ENCODE measurements around the gene PAPLN.

Gene PAPLN

DNA sequence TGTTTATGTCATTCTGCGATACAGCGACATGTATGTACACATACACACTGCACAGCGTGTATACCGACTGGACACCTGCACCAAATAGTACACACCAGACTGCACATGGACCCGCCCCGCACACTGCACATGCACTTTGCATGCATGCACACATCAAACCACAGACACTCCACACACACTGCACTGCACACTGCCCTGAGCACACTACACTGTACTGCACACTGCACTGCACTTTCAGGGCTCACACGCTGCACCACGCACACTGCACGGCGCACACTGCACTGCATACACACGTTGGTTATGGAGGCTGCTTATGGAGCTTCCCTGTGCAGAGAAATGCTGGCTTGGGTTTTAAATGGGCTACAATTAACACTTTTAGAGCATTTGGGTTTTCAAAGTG is 1.6 kb downstream of the PAPLN start:
- TF ChIP-seq, protein P1, sequence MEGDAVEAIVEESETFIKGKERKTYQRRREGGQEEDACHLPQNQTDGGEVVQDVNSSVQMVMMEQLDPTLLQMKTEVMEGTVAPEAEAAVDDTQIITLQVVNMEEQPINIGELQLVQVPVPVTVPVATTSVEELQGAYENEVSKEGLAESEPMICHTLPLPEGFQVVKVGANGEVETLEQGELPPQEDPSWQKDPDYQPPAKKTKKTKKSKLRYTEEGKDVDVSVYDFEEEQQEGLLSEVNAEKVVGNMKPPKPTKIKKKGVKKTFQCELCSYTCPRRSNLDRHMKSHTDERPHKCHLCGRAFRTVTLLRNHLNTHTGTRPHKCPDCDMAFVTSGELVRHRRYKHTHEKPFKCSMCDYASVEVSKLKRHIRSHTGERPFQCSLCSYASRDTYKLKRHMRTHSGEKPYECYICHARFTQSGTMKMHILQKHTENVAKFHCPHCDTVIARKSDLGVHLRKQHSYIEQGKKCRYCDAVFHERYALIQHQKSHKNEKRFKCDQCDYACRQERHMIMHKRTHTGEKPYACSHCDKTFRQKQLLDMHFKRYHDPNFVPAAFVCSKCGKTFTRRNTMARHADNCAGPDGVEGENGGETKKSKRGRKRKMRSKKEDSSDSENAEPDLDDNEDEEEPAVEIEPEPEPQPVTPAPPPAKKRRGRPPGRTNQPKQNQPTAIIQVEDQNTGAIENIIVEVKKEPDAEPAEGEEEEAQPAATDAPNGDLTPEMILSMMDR (IDR thresholded peaks at IDR 0.05; ENCODE audit: extremely low read depth, insufficient read depth, missing control alignments), result no peak
- in situ Hi-C loops (cut with MboI; ENCODE audit: low pct_unique_long_range_greater_than_20kb, low sequenced_read_pairs, unreplicated experiment), result no loop called here
- peak; percentile 28 for DNase-seq (ENCODE audit: low spot score)

DNA sequence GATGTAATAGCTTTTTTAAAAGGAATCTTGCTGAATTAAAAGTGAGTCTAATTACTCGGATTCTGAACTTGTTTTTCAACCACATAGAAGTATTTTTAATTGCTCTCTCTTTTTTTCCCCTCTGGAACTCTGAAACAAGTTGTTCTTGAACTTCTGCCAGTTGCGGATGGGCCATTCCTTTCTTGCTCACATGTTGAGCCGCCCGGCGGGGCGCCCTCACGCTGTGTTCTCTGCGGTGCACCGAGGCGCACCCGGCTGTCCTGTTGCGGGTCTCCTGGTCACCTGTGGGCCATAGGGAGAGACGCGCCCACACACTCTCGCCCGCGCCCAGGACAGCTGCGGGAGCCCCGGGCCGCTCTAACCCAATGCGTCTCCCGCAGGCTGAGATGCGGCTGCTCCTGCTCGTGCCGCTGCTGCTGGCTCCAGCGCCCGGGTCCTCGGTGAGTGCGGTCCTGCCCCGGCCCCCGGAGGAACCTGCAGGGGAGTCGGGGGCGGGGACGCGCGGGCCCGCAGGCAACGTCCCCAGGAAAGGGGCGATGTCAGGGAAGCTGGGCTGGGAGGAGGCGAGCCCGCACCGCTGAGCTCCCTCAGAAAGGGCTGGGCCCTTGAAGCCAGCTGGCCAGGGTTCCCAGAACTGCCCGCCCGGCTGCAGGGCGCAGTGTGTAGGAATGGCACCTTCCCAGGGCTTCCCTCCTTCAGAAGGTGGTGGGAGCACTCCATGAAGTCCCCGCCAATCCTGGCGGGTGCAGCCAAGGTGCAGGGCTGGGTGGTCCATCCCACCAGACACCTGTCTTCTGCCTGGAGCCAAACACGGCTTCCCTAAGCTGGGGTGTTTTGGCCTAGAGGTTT is 2.3 kb downstream of the PAPLN start:
- TF ChIP-seq, protein P1 (IDR thresholded peaks at IDR 0.05; ENCODE audit: extremely low read depth, insufficient read depth, missing control alignments), result no peak
- peak; percentile 25 for DNase-seq (ENCODE audit: low spot score)
- in situ Hi-C loops (cut with MboI; ENCODE audit: low pct_unique_long_range_greater_than_20kb, low sequenced_read_pairs, unreplicated experiment), result no loop called here

DNA sequence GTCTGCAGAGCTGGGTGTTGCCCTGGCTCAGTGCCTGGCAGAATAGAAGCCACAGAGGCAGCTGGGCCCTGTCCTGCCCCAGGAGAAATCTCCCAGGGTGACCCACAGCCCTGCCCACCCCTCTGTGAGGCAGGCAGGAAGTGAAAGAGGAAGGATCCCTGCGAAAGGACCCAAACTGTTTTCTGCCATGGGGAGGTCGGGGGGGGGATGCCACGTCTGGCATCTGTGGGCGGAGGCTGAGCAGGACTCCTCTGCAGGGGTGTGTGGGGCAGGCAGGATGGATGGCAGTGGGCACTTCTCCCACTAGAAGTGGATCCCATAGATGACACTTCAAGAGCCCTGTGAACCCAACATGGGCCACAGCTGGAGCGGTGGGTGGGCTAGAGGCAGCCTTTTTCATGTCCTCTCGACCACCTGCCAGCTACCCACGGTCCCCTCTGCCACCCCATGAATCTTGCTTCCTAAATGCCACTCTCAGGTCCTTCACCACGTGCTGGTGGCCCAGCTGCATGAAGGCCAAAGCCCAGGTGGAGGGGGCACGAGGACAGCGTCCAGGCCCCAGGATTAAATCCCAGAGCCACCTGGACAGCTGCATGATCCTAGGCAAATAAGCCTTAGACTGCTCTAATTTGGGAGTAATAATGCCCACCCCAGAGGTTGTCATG is 3.6 kb downstream of the PAPLN start:
- in situ Hi-C loops (cut with MboI; ENCODE audit: low pct_unique_long_range_greater_than_20kb, low sequenced_read_pairs, unreplicated experiment), result no loop called here
- DNase-seq (ENCODE audit: low spot score), result no peak
- TF ChIP-seq, protein P1 (IDR thresholded peaks at IDR 0.05; ENCODE audit: extremely low read depth, insufficient read depth, missing control alignments), result no peak

DNA sequence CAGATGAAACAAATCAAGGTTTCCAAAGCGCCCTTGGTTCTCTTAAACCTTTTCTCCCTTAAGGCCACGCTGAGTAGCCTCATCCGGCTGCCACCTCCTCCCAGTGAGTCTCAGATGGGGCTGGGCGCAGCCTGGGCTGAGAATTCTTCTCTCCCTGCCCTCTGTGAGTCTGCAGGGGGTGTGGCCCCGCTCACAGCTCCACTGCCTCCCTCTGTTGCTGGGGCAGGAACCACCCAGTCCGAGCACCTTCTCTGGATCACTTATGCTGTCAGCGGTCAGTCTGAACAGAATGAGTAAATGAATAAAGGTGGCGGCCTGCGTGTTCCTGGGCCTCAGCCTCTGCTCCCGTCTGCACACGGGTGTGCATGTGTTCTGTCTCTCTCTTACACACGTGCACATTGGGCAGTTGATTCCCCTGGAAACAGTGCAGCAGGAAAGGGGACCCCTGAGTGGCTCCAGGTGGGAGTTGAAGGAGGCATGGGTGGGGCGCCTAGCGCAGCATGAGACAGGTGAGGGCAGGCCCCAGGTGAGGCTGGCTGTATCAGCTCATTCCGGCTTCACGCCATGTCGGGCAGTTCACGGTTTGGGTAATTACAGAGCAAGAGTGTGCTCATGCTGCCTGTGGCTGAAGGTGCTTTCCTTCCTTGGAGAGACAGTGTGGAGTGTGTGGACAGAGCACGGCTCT is 4.3 kb downstream of the PAPLN start:
- DNase-seq (ENCODE audit: low spot score), result no peak
- TF ChIP-seq, protein P1 (IDR thresholded peaks at IDR 0.05; ENCODE audit: extremely low read depth, insufficient read depth, missing control alignments), result no peak
- in situ Hi-C loops (cut with MboI; ENCODE audit: low pct_unique_long_range_greater_than_20kb, low sequenced_read_pairs, unreplicated experiment), result no loop called here

DNA sequence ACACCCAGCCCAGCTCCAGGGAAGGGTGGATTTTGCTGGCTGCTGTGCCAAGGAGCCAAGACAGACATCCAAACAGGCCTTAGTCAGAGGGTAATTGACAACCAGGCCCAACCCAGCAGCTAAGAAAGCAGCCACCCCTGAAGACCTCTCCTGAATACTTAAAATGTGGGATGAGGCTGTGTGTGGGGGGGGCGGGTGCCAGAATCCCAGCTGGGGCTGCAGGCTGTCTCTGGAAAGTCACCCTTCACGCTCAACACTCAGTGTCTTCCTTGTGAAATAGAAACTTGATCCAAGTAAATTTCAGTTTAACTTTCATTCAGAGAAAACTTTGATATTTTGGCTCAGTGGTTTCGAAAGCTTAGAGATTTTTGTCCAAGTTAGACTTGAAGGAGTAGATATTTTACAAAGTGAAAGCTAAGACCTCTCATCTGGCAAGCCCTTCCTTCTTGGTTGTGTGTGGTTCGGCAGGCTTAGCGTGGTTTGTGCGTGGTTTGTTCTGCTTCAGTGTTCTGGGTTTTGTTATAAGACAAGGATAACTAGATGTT is 5.1 kb downstream of the PAPLN start:
- no peak for DNase-seq (ENCODE audit: low spot score)
- in situ Hi-C loops (cut with MboI; ENCODE audit: low pct_unique_long_range_greater_than_20kb, low sequenced_read_pairs, unreplicated experiment), result no loop called here
- TF ChIP-seq, protein P1 (IDR thresholded peaks at IDR 0.05; ENCODE audit: extremely low read depth, insufficient read depth, missing control alignments), result no peak

DNA sequence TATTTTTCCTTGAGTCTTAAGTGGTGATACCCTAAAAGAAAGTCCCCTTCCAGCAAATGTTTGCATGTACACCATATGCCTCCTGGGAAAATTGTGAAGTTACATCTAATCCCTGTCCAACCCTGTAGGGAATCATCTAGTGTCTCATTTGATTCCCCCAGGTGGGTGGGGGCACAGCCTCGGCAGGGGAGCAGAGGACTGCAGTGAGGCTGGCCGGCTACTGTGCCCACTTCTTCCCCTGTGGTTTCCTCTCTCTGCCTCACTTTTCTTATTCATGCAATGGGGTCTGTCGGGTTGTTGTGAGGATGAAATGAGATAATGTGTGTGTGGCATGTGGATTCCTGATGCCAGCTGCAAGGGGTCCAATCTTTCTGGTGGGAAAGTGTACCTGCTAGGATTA is 6.0 kb downstream of the PAPLN start:
- in situ Hi-C loops (cut with MboI; ENCODE audit: low pct_unique_long_range_greater_than_20kb, low sequenced_read_pairs, unreplicated experiment), result no loop called here
- TF ChIP-seq, protein P1 (IDR thresholded peaks at IDR 0.05; ENCODE audit: extremely low read depth, insufficient read depth, missing control alignments), result no peak
- no peak for DNase-seq (ENCODE audit: low spot score)
